ENCODE results near the gene NCOA7. TPM values are rescaled to one million over a fixed set of nuclear protein-coding genes. Genes with fewer than 3 reads are reported as not detected.

The NCOA7 gene
- total RNA-seq, 3 donors from 2014 or later, result 62.6 to 94.7 (median 82.4) TPM

DNA sequence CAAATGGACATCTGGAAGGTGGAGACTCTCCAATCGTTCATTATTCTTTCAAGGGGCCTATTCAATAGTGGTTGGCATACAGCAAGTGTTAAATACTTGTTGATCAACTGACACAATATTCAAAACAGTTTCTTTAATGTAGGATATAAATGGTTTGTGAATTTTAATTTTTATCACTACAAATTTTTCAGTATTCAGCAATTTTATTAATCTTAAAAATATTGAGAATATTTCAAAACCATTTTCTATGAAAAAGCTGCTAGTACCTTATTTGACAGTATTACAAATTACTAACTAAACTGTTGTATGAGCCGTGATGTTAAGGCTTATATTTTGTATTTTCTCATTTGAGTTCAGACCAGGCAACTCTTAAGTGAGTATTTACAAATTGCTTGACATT is 32.4 kb downstream of the NCOA7 start:
- TF ChIP-seq POLR2A (IDR thresholded peaks at IDR 0.05), result no peak
- TF ChIP-seq, protein P1, sequence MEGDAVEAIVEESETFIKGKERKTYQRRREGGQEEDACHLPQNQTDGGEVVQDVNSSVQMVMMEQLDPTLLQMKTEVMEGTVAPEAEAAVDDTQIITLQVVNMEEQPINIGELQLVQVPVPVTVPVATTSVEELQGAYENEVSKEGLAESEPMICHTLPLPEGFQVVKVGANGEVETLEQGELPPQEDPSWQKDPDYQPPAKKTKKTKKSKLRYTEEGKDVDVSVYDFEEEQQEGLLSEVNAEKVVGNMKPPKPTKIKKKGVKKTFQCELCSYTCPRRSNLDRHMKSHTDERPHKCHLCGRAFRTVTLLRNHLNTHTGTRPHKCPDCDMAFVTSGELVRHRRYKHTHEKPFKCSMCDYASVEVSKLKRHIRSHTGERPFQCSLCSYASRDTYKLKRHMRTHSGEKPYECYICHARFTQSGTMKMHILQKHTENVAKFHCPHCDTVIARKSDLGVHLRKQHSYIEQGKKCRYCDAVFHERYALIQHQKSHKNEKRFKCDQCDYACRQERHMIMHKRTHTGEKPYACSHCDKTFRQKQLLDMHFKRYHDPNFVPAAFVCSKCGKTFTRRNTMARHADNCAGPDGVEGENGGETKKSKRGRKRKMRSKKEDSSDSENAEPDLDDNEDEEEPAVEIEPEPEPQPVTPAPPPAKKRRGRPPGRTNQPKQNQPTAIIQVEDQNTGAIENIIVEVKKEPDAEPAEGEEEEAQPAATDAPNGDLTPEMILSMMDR (IDR thresholded peaks at IDR 0.05), result no peak
- no peak for TF ChIP-seq POLR2AphosphoS5 (IDR thresholded peaks at IDR 0.05)
- no peaks in the 10 kb centered on the region for H3K36me3 ChIP-seq
- H3K27me3 ChIP-seq, result no peaks in the 10 kb centered on the region
- no peak for DNase-seq (ENCODE audit: low spot score in 2 of 2)
- H3K4me1 ChIP-seq, result peaks cover 0 to 3% of the 10 kb centered on the region in 2 donors
- intact Hi-C loops (cut with DNase I; ENCODE audit: low total_unique reads), result no loop called here
- H3K4me3 ChIP-seq, result no peak overlapping the region
- H3K27ac ChIP-seq, result no peak overlapping the region
- no peaks in the 10 kb centered on the region for H3K9me3 ChIP-seq

DNA sequence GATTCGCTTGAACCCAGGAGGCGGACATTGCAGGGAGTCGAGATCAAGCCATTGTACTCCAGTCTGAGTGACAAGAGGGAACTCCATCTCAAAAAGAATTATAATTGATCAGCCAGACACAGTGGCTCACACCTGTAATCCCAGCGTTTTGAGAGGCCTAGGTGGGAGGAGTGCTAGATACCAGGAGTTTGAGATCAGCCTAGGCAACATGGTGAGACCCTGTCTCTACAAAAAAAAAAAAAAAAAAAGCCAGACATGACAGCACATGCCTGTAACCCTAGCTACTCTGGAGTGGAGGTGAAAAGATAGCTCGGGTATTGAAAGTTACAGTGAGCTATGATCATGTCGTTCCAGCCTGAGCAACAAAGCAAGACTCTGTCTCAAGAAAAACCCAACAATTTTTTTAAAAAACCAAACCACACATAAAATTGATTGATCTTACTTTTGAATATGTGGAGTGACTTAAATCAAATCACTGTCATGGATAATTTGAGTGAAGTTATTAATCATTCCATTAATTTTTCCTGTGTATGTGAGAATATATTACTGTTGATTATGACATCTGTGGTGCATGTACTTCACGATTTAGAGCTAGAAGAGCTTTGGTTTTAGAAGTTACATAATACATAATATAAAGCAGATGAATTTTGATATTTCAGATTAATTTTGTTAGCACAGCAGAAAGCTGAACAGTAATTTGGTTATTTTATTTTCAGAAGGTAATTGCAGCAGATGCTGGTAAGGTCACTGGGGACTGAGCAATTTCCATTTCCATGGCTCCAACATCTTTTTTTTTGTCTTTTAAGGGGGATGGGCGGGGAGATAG is 34.4 kb downstream of the NCOA7 start:
- Histone ChIP-seq H3K36me3 (no peaks in the 10 kb centered on the region), H3K27ac (peak overlapping the region in 1 of 2 donors; percentile 4), H3K4me1 (no peaks in the 10 kb centered on the region), H3K27me3 (no peaks in the 10 kb centered on the region), H3K9me3 (no peaks in the 10 kb centered on the region), H3K4me3 (no peak overlapping the region)
- intact Hi-C loops (cut with DNase I; ENCODE audit: low total_unique reads), result no loop called here
- TF ChIP-seq POLR2AphosphoS5 (IDR thresholded peaks at IDR 0.05) (no peak), POLR2A (IDR thresholded peaks at IDR 0.05) (no peak)
- TF ChIP-seq, protein P1 (IDR thresholded peaks at IDR 0.05), result no peak
- DNase-seq (ENCODE audit: low spot score in 2 of 2), result no peak

DNA sequence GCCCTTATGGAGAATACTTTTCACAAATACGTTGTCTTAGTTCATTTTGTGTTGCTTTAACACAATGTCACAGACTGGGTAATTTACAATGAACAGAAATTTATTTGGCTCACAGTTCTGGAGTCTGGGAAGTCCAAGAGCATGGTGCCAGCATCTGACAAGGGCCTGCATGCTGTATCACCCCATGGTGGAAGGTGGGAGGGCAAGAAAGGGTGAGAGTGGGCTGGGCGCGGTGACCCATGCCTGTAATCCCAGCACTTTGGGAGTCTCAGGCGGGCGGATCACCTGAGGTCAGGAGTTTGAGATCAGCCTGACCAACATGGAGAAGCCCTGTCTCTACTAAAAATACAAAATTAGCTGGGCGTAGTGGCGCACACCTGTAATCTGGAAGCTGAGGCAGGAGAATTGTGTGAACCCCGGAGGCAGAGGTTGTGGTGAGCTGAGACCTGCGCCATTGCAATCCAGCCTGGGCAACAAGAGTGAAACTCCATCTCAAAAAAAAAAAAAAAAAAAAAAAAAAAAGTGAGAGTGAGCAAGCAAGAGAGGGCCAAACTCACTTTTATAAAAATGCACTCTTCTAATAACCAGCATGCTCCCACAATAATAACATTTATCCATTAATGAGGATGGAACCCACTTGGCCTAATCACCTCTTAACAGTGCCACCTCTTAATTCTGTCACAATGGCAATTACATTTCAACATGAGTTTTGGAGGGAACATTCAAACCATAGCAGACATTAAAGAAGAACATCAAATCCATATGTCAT is 36.1 kb downstream of the NCOA7 start:
- no peak for TF ChIP-seq POLR2AphosphoS5 (IDR thresholded peaks at IDR 0.05)
- TF ChIP-seq, protein P1 (IDR thresholded peaks at IDR 0.05), result no peak
- no peak for TF ChIP-seq POLR2A (IDR thresholded peaks at IDR 0.05)
- H3K4me1 ChIP-seq, result no peaks in the 10 kb centered on the region
- H3K27me3 ChIP-seq, result no peaks in the 10 kb centered on the region
- intact Hi-C loops (cut with DNase I; ENCODE audit: low total_unique reads), result no loop called here
- H3K27ac ChIP-seq, result no peak overlapping the region
- H3K4me3 ChIP-seq, result no peak overlapping the region
- no peaks in the 10 kb centered on the region for H3K36me3 ChIP-seq
- DNase-seq (ENCODE audit: low spot score in 2 of 2), result no peak
- no peaks in the 10 kb centered on the region for H3K9me3 ChIP-seq

DNA sequence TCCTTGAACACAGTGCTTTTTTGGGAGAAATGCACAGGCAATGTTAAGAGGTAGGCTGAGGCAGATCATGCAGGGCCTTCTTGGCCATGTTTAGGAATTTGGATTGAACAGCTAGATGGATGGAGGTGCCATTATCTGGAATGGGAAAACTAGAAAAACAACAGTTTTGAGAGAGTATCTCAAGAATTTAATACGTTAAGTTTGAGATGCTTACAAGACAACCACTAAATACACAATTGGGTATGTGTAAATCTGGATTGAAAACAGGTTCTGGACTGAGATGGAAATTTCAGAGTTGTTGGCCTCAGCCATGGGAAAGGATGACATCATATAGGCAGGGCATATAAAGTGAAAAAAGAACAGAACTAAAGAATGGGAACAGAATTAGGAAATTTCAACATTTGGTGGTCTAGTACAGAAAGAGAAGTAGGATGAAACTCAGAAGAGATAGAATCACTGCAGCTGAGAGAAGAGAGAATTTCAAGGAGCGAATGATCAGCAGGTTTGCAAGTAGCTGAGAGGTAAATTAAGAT is 37.1 kb downstream of the NCOA7 start:
- intact Hi-C loops (cut with DNase I; ENCODE audit: low total_unique reads), result no loop called here
- no peak overlapping the region for H3K4me3 ChIP-seq
- no peaks in the 10 kb centered on the region for H3K4me1 ChIP-seq
- no peak for DNase-seq (ENCODE audit: low spot score in 2 of 2)
- TF ChIP-seq POLR2A (IDR thresholded peaks at IDR 0.05), result no peak
- TF ChIP-seq, protein P1 (IDR thresholded peaks at IDR 0.05), result no peak
- TF ChIP-seq POLR2AphosphoS5 (IDR thresholded peaks at IDR 0.05), result no peak
- no peaks in the 10 kb centered on the region for H3K9me3 ChIP-seq
- no peaks in the 10 kb centered on the region for H3K27me3 ChIP-seq
- H3K27ac ChIP-seq, result no peak overlapping the region
- no peaks in the 10 kb centered on the region for H3K36me3 ChIP-seq
